Gastrocnemius medialis (tissue), 4 donors: ENCODE results near the gene FARS2.

Source experiments
- CTCF ChIP-seq, 5 experiments: fragments of 450-650 bp in 3 of 5; fragments of 200-600 bp in 2 of 5; sonication (generic) in 2 of 5; IDR thresholded peaks in 4 of 5; conservative IDR thresholded peaks in 1 of 5; 1 replicate in 4 of 5; 2 replicates in 1 of 5; pipeline ENCODE4 v1.5.1; 2016 to 2019; ENCODE audit warnings: antibody characterized with exemption in 5 of 5, mild to moderate bottlenecking in 3 of 5, moderate library complexity in 3 of 5
- POLR2A ChIP-seq, 2 donors: fragments of 450-650 bp; IDR thresholded peaks; one replicate each; pipeline ENCODE4 v1.6.1; 2017; ENCODE audit warnings: antibody characterized with exemption in 2 of 2, mild to moderate bottlenecking in 2 of 2, moderate library complexity in 2 of 2

DNA sequence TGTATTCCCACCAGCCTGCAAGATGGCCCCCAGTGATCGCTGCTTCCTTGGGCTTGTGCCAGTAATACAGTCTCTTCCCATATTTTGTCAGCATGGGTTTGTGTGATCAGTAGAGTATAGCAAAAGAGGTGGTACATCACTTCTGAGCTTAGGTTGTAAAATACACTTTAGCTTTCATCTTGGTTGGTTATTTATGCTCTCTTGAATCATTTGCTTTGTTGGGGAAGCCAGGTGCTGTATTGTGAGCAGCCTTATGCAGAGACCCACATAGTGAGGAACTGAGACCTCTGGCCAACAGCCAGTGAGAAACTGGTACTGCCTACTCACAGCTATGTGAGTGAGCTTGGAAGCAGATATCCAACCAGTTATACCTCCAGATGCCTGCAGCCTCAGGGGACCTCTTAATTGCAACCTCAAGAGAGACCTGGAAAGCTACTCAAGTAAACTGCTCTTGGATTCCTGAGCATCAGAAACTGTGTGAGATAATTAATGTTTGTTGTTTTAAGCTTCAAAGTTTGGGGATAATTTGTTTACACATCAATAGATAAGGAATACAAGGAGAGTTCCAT is 229.3 kb downstream of the FARS2 start:
- TF ChIP-seq POLR2A (IDR thresholded peaks at IDR 0.05) (no peak), CTCF (IDR thresholded peaks at IDR 0.05 in 4 of 5, conservative IDR thresholded peaks at IDR 0.05 in 1 of 5) (no peak)
